ELR (cell line): ENCODE measurements around the gene CHST15.
A peak's percentile ranks its signal among the peaks of the same experiment; 100 is the strongest.

Experiments used
- DNase-seq: peaks from one replicate; pipeline ENCODE4 v3.0.0-alpha.2; 2015; ENCODE audit warnings: low read depth

CHST15 gene

DNA sequence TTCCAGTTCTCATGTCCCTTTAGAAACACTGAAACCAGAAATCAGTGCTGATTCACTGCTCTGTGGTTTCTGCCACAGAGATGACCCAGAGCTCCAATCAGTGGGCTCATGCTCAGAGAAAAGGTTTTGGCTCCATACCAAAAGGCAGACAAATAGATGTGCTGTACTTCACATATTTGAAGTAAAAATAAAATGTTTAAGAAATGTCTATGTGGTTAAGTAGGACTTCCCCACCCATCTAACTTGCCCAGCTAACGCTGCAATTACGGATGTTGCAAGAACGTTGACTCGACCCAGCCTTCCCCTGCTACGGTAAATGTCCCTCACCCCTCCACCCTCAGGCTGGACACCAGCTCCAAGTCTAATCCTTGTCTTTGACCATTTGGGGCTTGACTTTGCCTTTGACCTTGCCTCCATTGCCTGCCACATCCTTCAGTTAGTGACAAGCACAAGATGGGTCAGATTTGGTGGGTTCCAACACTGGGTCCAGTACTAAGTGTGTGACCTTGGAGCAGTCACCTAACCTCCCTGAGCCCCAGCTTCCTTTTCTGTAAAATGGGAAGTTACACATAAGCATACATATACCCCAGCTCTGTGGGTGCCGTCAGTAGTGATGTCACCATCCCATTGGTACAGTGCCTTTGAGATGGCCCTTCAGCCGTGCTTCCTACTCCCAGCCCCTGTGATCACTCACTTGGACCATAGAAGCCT, 95.8 kb downstream of the CHST15 start:
- peak; percentile 88 for DNase-seq

DNA sequence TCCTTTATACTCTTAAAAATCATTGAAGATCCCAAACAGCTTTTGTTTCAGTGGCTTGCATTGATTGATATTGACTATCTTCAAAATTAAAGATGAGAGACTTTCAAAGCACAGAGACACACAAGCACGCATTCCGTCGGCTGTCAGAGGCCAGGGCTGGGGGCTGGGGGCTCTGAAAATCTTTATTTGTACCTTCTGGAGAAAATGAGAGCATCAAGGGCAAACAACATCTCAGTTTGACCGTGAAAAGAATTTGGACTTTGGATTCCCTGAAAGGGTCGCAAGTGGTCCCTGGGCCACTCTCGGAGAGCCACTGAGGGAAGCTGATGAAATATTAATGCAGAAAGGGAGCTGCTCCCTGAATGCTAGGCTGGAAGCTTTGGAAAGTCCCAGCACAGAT, 96.4 kb downstream of the CHST15 start:
- no peak for DNase-seq

DNA sequence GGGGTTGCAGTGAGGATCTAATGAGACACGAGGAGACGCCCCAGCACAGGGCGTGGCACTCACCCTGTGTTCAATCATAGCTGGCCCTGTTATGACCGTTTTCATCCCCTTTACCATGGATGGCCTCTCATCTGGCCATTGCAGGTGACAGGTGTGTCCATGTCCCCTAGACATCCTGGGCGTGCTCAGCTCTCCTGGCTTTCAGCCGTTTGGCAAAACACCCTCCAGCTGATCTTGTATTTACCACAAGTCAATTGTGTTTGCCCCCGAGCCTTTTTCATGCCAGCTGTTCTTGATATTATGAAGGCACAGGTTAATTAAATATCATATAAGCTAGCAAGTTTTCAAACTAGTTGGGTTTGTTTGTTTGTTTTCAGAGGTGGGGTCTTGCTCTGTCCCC, 97.1 kb downstream of the CHST15 start:
- DNase-seq, result no peak

DNA sequence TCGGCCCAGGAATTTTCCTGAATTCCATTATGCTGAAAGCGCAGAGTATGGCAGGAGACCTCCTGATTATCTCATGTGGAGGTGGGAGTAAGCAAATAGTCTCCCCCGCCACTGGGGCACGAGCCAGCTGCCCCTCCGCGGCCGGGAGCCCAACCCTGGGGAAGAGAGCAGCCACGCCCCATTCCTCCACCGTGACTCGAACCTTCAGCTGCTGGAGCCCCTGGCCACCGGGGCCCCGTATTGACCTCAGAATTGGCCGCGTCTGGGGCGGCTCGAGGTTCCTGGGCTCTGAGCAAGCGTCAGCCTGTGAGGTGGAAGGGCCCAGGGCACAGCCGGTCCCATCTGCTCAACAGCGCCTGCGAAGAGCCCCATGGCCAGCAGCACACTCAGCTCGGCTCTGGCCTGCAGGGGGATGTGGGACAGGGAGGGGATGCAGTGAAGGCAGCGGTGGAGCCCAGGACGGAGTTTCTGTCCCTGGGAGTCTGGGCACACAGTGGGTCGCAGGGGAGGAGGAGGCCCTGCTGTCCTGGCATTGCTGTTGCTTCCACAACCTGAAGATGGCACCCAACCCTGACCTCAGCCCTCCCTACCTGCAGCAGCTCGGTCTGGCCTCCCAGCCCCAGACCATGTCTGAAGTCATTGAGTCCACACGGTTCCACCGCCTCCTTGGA, 97.8 kb downstream of the CHST15 start:
- peak; percentile 76 for DNase-seq

DNA sequence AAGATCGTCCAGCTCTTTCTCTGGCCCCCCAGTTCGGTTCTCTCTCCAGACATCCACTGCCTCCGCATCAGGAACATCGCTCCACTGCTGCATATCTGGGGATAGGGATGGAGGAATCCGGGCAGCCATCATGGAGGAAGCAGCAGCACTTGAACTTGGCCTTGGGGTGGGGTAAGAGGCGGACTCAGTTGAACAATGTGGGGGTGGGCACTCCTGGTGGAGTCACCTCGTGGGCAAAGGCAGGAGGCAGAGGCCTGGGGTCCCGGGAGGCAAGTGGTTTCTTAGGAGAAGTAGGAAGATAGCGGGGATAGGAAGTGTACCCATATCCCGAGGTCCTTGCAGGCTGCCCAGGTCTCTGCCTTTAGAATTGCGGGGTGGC, 98.3 kb downstream of the CHST15 start:
- no peak for DNase-seq

DNA sequence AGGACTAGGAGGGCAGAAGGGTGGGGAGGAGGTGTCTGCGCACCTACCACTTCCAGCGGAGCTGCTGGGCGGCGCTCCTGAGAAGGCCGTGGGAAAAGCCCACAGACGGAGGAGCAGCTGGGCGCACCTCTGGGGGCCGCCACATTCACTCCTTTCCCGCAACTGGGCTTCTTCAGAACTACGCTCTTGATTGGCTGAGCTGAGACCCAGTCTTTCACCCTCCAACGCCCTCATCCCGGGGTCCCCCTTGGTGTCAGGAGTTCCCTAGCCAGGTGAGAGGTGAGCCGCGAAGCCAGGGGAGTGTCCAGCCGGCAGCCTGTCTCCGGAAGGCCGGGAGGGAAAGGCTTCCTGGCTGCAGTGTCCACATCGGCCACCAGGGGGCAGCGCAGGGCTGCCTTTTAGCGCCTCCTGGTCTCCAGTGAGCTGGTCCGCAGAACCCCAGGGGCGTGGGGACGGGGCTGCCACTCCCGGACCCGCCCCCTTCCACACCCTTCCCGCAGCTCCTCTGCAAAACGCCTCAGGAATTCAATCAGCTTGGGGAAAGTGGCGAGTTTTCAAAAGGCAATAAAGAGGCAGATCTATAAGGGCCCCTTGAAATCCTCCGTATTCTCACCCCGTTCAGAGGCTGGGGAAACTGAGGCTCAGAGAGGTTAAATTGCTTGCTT, 98.8 kb downstream of the CHST15 start:
- peak; percentile 80 for DNase-seq

DNA sequence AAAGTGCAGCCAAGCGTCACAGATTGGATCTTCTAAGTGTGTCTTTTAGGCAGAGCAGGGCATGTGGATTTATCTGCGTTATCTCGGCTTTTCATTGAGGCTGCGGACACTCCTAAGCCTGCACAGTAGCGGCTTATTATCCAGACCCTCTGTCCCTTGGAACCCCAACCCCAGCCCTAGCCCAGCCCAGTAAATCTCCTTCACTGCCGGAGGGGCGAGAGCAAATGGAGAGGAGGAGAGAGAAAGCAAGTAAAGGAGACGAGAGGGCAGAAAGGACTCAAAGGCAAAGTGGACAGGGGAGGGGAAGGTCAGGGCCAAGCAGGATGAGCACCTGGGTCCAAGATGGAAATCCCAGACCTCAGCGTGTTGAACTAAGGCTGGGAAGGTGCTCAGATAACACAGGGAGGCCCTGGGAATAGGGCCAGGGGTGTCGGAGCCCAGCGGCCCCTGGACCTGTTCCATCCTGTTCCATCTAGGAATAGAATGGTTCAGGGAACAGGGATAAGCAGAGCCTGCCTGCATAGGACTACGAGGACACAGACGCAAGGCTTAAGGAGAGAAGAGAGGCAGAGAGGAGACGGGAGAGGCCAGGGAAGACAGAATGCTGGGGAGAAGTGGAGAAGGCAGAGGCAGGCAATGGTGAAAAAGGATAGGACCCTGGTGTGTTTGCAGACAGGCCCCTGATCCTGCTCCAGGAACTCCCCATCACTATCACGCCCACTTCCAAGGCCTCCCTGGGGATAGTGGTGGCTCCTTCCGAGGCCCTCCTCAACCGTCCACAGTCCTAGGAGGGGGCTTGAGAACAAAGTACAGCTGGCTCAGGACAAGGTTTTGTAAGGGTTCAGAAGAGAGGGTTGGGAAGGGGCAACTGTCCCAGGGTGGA, 99.6 kb downstream of the CHST15 start:
- no peak for DNase-seq

DNA sequence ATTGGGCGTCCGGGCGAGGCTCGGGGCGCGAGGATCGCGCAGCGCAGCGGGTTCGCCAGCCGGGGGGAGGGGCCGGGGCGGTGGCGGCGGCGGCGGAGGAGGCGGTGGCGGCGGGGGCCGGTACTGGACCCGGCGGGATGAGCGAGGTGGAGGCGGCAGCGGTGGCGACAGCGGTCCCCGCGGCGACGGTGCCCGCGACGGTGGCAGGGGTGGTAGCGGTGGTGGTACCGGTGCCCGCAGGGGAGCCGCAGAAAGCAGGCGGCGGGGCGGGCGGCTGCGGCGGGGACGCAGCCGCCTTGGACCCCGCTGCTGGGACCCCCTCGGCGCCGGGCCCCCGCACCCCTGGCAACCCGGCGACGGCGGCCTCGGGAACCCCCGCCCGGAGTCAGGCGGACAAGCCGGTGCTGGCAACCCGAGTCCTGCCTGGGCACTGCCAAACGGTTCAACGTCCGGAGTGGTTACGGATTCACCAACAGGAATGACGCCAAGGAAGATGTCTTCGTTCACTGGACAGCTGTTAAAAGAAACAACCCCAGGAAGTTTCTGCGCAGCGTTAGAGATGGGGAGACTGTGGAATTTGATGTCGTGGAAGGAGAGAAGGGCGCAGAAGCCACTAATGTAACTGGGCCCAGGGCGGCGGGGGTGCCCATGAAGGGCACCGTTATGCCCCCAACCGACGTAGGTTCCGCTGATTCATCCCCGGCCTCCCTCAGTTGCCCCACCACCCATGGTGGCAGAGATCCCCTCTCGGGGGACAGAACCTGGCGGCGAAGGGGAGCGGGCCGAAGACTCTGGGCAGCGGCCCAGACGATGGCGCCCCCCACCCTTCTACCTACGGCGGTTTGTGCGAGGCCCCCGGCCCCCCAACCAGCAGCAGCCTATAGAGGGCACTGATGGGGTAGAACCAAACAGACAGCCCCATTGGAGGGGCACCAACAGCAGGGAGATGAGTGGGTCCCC, 101.5 kb downstream of the CHST15 start:
- no peak for DNase-seq

DNA sequence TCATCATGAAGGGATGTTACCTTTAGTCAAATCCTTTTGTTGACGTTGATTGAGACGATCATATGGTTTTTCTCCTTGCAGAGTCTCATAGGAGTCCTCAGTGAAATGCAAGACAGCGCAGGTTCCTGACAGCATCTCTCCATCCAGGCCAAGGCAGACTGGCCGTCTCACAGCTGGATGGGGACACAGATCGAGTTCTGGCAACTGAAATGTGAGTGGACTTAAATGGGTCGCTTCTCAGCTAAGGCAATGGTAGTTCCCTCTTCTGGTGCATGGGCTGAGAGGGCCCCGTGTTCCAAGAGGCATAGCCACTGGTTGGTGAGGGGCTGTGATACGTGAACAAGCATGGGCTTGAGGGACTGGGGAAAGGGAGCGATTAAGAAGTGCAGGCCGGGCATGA, 102.5 kb downstream of the CHST15 start:
- no peak for DNase-seq

DNA sequence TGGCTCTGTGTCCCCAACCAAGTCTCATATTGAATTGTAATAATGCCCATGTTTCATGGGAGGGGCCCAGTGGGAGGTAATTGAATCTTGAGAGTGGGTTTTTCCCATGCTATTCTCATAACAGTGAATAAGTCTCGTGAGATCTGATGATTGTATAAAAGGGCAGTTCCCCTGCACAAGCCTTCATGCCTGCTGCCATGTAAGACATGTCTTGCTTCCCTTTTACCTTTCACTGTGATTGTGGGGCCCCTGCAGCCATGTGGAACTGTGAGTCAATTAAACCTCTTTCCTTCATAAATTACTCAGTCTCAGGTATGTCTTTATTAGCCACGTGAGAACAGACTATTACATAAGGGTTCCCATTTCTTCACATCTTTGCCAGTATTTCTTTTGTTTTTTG, 104.7 kb downstream of the CHST15 start:
- DNase-seq, result no peak

DNA sequence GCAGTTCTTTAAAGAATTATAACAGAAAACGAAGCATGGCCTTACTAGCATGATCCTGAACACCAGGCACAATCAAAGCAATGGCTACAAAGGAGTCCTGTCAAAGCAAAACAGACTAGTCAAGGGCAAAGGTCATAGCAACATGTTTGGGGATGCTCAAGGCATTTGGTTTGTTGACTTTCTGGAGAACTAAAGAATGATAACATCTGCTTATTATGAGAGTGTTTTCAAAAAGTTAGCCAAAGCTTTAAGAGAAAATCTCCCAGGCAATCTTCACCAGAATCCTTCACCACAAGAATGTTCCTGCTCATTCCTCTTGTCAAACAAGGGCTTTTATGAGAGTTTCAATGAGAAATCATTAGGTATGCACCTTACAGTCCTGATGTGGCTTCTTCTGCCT, 106.7 kb downstream of the CHST15 start:
- DNase-seq, result no peak

DNA sequence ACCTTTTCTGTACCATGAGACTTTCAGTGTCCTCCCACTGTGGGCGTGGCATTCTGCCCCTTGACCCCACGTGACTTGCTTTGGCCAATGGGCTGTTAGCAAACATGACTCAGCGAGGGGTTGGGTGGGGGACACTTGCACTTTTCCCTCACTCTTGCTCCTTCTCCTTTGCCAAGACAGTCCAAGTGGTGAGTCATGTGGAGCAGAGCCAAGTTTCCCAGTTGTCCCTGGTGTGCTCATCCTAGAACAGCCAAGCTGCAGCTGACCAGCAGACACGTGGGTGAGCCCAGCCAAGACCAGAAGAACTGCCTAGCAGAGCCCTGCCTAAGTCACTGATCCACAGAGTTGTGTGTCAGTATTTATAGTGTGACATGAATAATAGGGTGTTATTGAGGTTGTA, 119.0 kb downstream of the CHST15 start:
- peak; percentile 61 for DNase-seq

DNA sequence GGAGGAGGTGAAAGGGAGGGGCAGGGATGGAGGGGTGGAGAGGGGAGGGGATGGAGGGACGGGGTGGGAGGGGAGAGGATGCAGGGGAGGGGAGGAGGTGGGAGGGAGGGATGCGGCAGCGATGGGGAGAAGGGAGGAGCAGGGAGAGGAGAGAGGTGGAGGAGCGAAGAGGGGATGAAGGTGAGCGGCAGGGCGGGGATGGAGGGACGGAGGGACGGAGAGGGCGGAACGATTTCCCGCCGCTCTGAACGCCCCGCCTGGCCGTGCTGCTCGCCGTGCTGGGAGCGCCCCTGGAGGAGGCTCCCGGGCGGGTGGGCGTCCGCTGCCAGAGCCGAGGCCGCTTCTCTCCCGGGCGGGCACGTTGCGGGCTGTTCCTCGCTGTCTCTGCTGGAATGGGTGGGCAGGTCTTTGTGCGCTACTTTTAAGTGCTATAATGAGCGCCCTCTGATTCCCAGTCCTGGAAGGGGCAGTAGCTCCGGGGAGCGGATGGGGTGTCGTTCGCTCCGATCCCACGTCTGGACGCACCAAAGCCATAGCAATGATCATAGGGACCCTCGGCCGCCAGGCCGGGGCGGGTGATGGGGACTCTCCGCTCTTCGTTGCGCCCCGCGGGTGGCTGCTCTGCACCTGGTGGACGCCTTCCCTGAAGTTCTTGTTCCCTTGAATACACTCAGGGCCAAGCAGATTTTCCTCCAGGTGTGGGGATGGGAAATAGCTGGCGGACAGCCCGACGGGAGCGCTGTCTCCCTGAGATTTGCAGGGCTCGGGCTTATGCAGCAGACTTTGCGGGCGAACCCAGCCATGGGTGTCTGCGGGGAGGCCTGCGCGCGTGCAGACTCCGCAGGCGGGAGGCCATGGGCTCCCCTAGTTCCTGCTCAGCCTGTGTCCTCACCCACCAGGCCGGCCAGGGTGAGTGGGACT, 120.7 kb downstream of the CHST15 start:
- DNase-seq, result no peak

DNA sequence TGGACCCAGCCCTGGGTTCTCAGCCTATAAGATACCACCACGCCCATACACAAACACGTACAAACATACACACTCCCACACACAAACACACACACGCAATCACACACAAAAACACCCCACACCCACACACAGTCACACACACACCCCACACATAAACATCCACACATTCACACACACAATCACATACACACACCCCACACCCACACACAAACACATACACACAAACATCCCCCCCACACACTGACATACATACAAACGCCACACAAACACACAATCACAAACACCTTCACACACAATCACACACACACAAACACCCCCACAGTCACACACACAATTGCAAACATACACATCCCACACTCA, 122.5 kb downstream of the CHST15 start:
- DNase-seq, result no peak

DNA sequence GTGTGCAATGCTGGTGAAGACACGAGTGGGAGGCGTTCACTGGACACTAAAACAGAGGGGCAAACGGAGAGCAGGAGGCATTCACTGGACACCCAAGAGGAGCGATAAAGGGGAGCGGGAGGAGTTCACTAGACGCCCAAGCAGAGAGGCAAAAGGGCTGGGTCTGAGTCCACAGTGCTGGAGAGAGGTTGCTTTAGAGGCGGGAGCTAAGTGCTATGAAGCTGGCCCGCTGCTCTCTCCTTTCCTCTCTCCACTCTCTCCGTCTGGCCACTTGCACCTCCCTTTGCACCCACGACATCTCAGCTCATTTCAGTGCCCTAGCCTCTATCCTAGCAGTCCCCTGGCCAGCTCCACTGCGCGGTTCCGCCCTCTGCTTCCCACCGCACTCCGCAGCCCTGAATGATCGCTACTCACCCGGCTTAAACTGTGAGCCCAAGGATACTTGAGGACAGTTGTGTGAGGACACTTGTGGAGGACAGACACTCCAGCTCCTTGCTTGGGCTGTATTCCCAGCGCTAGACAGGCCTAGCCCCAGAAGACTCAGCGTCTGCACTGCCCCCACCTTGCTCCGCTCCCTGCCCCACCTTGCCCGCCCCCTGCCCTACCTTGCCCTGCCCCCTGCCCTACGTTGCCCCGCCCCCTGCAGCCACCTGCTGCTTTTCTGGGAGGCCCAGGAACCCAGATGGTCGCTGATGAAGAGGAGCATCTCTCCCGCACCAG, 123.0 kb downstream of the CHST15 start:
- DNase-seq, result no peak

DNA sequence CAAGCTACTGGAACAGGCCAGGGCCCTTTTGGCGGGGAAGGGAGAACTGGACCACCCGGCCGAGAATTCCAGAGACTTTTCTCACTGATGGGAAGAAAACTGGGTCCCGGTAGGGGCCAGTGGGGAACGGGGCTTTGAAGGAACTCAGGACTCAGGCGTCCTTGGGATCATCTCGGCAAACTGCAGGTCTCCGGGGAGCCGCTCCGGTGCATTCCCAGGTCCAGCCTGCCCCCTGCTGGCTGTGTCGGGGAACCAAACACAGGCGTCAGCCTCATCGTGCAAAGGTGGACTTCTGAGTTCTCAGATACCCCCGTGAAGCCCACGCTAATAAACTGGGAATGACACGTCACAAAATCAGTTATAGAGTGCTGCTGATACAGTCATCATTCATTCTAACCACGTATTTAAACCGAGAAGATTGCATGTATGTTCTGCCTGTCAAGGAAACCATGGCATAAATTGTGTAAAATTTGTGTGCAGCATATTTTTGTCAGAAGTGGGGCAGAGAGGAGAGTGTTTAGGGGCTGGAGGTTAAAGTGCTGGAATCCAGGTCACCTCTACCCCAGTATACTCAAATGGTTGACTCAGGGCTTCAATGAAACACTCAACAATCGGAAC, 125.7 kb downstream of the CHST15 start:
- peak; percentile 41 for DNase-seq

DNA sequence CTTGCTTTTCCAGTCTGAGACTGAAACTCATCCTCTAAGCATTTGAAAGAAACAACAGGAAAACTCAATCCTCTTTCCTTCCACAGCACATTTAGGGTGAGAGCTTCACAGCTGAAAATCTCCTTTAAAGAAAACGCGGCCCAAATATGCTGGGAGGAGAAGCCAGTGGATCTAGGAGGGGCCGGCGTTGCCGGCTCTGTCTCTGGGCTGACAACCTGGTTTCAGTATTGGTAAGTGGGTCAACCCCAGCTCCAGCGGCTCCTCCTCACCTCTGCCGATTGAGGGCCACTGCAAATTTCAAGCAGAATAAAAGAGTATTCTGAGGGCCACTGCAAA, 126.5 kb downstream of the CHST15 start:
- no peak for DNase-seq

DNA sequence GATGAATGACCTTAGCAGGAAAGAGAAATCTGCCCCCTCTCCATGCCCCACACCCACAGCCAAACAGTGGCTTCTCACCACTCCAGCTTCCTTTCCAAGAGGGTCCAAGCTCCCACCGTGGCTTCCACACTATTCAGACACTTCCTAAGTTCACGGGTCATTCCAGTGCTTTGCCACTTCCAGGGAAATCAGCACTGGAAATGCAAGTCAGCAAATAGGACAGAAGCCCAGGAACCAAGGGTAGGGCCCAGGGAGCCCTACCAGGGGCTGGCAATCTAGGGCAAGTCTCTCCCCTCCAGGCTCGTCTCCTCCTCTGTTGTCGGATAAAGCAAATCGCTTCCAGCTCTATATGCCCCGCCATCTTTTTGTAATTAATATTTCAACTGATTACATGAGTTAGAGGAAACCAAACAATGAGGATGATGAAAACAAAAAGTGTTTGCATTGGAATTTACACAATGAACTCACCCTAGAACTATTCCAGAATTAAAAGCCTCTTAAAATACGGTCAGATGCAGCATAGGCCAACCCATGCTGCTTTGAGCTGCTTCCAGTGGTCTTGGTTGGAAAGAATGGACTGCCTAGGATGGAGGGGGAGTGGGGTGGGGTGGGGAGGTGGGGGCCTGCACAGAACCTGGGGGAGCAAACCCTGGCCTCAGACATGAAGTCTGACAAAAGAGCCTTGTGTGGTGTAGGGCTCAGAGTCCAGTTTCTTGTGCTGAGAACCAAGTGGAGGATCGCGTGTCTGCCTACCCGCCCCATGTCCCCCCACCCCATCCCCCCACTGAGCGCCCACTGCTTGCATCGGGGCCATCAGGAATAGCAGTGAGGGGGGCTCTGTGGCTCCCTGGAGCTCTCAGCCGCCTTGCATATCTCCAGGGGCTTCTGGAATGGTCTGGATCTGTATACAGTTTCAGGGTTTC, 127.2 kb downstream of the CHST15 start:
- DNase-seq, result no peak
